ENCODE data around the gene COL8A1.
"Not testable (repeated sequence)": the region's sequence is repeated elsewhere in the genome, so short reads cannot be mapped to it uniquely, and the experiment has no call there.

The COL8A1 gene

GRCh38 chr3:99716463-99716995, 78.1 kb downstream of the COL8A1 start:
- H3K4me3 ChIP-seq (ENCODE audit: low read length): no peak overlapping the region
- no peak for TF ChIP-seq ZNF274 (IDR thresholded peaks at IDR 0.05; ENCODE audit: low read depth, low read length)

DNA sequence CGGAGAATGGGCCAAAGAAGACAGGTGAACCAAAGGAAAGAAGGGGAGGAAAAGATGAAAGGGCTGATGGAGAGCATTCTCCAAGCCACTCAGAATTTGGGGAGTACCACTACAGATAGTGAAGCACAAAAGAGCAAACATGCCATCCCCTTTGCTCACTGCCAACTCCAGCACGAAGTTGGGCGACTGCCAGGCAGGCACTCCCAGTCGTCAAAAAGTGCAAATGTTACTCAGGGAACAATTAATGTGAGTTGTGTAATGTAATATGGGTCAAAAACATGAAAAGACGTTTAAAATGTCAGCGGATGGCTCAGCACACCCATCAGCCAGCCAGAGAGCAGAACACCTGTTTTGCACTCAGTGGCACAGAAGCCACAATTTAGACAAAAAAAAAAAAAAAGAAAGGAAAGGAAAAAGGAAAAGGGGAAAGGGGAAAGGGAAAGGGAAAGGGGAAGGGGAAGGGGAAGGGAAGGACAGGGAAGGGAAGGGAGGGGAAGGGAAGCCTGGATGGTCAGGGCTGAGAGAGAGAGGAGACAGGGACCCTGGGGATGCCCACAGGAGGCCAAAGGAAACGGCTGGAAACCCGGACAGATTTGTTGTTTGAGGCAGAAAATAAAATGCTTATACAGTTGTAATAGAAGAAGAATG, 82.7 kb downstream of the COL8A1 start:
- no peak for TF ChIP-seq ZNF274 (IDR thresholded peaks at IDR 0.05; ENCODE audit: low read depth, low read length)
- H3K4me3 ChIP-seq (ENCODE audit: low read length): no peak overlapping the region

- TF ChIP-seq ZNF274 (IDR thresholded peaks at IDR 0.05; ENCODE audit: low read depth, low read length): no peak
- H3K4me3 ChIP-seq (ENCODE audit: low read length): no peak overlapping the region
Observed at GRCh38 chr3:99721633-99722007, 83.2 kb downstream of the COL8A1 start.

DNA sequence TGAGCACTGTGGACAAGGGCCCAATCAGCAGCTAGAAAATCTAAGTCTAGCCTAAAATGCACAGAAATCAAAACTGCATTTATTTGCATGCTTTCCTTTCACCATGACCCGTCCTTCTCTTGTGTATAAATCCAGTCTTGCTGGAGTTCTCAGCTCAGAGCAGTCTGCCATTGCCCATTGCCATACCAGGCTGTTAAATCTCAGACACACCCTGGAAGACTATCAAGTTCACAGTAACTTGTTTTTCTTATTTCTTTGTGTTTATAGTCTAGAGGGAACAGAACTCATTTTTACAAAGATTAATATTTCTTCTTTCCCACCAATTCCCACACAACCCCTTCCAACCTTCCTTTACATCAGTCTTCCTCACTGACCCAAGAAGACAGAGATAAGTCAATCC, 85.9 kb downstream of the COL8A1 start:
- no peak for TF ChIP-seq ZNF274 (IDR thresholded peaks at IDR 0.05; ENCODE audit: low read depth, low read length)
- no peak overlapping the region for H3K4me3 ChIP-seq (ENCODE audit: low read length)

GRCh38 chr3:99730870-99731269, 92.5 kb downstream of the COL8A1 start:
- H3K4me3 ChIP-seq (ENCODE audit: low read length): no peak overlapping the region
- TF ChIP-seq ZNF274 (IDR thresholded peaks at IDR 0.05; ENCODE audit: low read depth, low read length): no peak

DNA sequence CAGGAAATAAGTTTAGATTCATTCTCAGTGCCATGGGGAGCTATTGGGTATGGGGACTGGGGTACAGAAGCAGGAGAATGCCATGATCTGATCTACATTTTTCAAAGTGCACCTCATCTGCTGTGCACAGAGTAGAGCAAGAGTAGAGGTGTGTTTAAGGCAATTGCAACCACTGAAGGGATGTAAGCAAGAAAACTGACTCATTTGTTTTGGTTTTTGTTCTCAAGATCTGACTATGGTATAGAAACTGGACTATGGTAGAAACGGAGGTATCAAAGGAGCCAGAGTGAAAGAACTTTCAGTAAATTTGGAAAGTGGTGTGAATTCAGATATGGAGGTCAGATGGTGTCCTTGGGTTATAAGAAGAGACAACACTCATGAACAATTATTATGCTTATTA, 93.1 kb downstream of the COL8A1 start:
- no peak overlapping the region for H3K4me3 ChIP-seq (ENCODE audit: low read length)
- no peak for TF ChIP-seq ZNF274 (IDR thresholded peaks at IDR 0.05; ENCODE audit: low read depth, low read length)

DNA sequence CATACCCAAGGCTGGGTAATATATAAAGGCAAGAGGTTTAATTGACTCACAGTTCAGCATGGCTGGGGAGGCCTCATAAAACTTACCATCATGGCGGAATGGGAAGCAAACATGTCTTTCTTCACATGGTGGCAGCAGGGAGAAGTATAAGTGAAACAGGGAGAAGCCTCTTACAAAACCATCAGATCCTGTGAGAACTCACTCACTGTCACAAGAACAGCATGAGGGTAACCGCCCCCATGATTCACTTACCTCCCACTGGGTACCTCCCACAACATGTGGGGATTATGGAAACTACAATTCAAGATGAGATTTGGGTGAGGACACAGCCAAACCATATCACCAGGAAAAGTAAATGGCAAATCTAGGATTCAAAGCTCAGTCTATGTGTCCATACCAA, 102.0 kb downstream of the COL8A1 start:
- not testable (repeated sequence) for H3K4me3 ChIP-seq (ENCODE audit: low read length)

GRCh38 chr3:99741588-99741987, 103.2 kb downstream of the COL8A1 start:
- no peak overlapping the region for H3K4me3 ChIP-seq (ENCODE audit: low read length)
- TF ChIP-seq ZNF274 (IDR thresholded peaks at IDR 0.05; ENCODE audit: low read depth, low read length): no peak

DNA sequence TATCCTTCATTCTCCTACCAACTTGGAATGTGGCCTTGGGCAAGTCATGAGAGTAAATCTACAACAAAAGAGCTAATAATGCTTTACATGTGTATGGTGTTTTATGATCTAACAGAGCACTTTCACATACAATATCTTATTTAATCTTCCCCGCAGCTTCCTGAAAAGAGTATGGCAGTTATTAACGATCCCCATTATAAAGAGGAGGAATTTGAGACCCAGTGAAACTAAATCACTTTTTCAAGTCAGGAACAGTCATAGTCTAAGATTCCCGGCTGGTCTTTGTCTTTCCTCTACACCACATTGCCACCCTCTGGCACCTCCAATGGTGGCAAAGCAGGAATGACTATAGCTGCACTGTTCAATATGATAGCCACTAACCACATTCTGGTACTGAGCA, 109.5 kb downstream of the COL8A1 start:
- no peak for TF ChIP-seq ZNF274 (IDR thresholded peaks at IDR 0.05; ENCODE audit: low read depth, low read length)
- H3K4me3 ChIP-seq (ENCODE audit: low read length): no peak overlapping the region

- TF ChIP-seq ZNF274 (IDR thresholded peaks at IDR 0.05; ENCODE audit: low read depth, low read length): no peak
- H3K4me3 ChIP-seq (ENCODE audit: low read length): no peak overlapping the region
Observed at GRCh38 chr3:99751649-99752048, 113.3 kb downstream of the COL8A1 start.

GRCh38 chr3:99753268-99753975, 115.0 kb downstream of the COL8A1 start:
- no peak overlapping the region for H3K4me3 ChIP-seq (ENCODE audit: low read length)
- no peak for TF ChIP-seq ZNF274 (IDR thresholded peaks at IDR 0.05; ENCODE audit: low read depth, low read length)

DNA sequence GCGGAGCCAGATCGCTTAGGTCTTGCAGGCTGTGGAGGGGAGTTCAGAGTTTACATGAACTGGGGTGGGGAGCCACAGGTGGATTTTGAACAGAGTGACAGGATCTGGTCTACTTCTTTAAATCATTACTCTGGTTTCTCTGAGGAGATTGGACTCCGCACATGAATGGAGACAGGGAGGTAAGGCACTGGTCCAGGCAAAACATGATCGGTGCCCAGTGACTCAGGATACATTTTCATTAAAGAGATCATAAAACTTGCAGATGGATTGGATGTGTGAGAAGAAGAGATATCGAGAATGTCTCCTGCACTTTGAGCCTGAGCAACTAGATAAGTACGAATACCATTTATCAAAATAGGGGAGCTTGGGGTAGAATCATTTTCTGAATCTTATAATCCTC, 117.4 kb downstream of the COL8A1 start:
- no peak for TF ChIP-seq ZNF274 (IDR thresholded peaks at IDR 0.05; ENCODE audit: low read depth, low read length)
- H3K4me3 ChIP-seq (ENCODE audit: low read length): no peak overlapping the region

DNA sequence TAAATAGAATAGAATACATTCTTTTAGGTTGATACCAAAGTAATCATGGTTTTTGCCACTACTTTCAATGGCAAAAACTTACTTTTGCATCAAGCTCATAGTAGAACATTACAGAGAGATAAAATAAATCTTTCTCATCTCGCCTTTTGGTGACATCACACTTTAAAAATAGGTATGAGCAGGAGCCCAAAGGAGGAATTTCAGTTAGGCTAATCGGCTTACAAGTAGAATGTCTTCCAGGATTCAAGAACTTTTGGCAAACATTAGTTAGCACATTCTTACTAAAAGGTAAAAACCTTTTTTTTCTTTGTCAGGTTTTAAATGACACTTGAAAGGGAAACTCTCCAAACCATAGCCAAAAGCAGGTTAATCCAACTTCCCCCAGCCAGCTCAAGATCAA, 119.6 kb downstream of the COL8A1 start:
- TF ChIP-seq ZNF274 (IDR thresholded peaks at IDR 0.05; ENCODE audit: low read depth, low read length): no peak
- no peak overlapping the region for H3K4me3 ChIP-seq (ENCODE audit: low read length)

- H3K4me3 ChIP-seq (ENCODE audit: low read length): no peak overlapping the region
- no peak for TF ChIP-seq ZNF274 (IDR thresholded peaks at IDR 0.05; ENCODE audit: low read depth, low read length)
Observed at GRCh38 chr3:99758502-99759177, 120.2 kb downstream of the COL8A1 start.

DNA sequence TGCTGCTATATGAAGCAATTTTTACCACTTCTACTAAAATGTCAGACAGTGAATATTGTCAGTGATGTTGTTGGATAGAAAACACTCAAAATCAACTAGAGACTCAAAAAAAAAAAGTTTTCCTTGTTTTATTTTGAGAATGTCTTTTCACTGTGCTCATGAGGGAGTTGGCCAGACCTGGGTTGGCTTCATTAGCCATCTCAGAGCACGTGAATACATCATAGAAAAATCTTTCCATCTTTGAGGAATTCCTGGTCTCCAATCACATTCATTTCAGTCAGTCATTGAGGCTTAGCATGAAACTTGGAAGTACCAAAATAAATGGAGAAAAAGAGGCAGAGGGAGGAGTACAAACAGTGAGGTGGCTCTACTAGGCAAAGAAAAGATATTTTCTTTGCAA, 121.6 kb downstream of the COL8A1 start:
- no peak overlapping the region for H3K4me3 ChIP-seq (ENCODE audit: low read length)
- TF ChIP-seq ZNF274 (IDR thresholded peaks at IDR 0.05; ENCODE audit: low read depth, low read length): no peak

All from GM08714 (cell line).